ENCODE data around the gene KLC1.

DNA sequence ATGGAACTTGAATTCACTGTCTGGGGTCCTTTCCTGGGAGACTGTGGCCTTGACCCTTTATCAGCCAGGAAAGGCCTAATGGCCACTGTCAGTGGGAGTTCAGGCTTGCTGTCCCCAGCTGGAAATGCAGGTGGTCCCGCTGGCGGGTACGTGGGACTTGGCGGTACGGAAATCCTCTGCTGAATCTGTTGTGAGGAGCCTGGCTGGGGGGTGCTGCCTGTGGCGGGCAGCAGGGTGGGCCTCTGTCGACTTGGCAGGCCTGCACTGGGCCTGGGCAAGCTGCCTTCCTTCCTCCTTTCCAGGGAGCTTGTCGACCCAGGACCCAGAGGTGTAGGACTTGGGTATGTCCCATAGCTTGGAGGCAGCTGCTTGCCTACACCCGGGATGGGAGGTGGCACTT is 112.9 kb downstream of the KLC1 start:
- TF ChIP-seq POLR2AphosphoS5 (IDR thresholded peaks at IDR 0.05; ENCODE audit: low read depth, low read length) (no peak), PAX5 (IDR thresholded peaks at IDR 0.05; ENCODE audit: insufficient read depth, low read length, severe bottlenecking) (no peak), POLR2A (IDR thresholded peaks at IDR 0.05; ENCODE audit: low read depth, low read length) (no peak), TAF1 (IDR thresholded peaks at IDR 0.05; ENCODE audit: low read depth, low read length) (no peak), POU2F2 (IDR thresholded peaks at IDR 0.05; ENCODE audit: low read depth, low read length) (no peak)

Measured in GM12891 (cell line).